SK-N-MC (cell line): ENCODE data around the gene APOBEC3B.
"Not testable (repeated sequence)": the region's sequence is repeated elsewhere in the genome, so short reads cannot be mapped to it uniquely, and the experiment has no call there.

ENCODE experiments used
- DNase-seq: peaks from one replicate; pipeline ENCODE4 v3.0.0-alpha.2; 2011; ENCODE audit warnings: low read depth, low spot score
- H3K27ac ChIP-seq: fragments of 200-600 bp; sonication (generic); 2 replicates; pipeline ENCODE4 v1.5.1; 2016; ENCODE audit warnings: mixed run types
- H3K36me3 ChIP-seq: fragments of 200-600 bp; sonication (generic); 2 replicates; pipeline ENCODE4 v1.6.1; 2017; ENCODE audit warnings: antibody characterized with exemption, low read length, mixed read lengths; ENCODE audit not compliant: insufficient read depth
- H3K4me3 ChIP-seq: fragments of 200-600 bp; sonication (generic); 2 replicates; pipeline ENCODE4 v1.5.1; 2016
- H3K9ac ChIP-seq: fragments of 200-600 bp; sonication (generic); 2 replicates; pipeline ENCODE4 v1.8.0; 2017; ENCODE audit warnings: mixed run types, mixed read lengths; ENCODE audit not compliant: insufficient read length
- H3K9me3 ChIP-seq: fragments of 200-600 bp; sonication (generic); 2 replicates; pipeline ENCODE4 v1.6.1; 2017; ENCODE audit warnings: low read depth, mild to moderate bottlenecking, antibody characterized with exemption, low read length, moderate library complexity, mixed read lengths
- EZH2 ChIP-seq: fragments of 200-600 bp; sonication (generic); IDR thresholded peaks from one replicate; pipeline ENCODE4 v1.6.1; 2017; ENCODE audit warnings: antibody characterized with exemption
- FOXP2 ChIP-seq: optimal IDR thresholded peaks from 2 replicates; pipeline ENCODE3; 2011; ENCODE audit warnings: mild to moderate bottlenecking, moderate library complexity; ENCODE audit not compliant: insufficient read depth; ENCODE audit errors: extremely low read length, control extremely low read depth
- POLR2AphosphoS5 ChIP-seq: IDR thresholded peaks from 2 replicates; pipeline ENCODE4 v1.6.1; 2012; ENCODE audit warnings: mild to moderate bottlenecking, low read depth, low read length, borderline replicate concordance

APOBEC3B gene

DNA sequence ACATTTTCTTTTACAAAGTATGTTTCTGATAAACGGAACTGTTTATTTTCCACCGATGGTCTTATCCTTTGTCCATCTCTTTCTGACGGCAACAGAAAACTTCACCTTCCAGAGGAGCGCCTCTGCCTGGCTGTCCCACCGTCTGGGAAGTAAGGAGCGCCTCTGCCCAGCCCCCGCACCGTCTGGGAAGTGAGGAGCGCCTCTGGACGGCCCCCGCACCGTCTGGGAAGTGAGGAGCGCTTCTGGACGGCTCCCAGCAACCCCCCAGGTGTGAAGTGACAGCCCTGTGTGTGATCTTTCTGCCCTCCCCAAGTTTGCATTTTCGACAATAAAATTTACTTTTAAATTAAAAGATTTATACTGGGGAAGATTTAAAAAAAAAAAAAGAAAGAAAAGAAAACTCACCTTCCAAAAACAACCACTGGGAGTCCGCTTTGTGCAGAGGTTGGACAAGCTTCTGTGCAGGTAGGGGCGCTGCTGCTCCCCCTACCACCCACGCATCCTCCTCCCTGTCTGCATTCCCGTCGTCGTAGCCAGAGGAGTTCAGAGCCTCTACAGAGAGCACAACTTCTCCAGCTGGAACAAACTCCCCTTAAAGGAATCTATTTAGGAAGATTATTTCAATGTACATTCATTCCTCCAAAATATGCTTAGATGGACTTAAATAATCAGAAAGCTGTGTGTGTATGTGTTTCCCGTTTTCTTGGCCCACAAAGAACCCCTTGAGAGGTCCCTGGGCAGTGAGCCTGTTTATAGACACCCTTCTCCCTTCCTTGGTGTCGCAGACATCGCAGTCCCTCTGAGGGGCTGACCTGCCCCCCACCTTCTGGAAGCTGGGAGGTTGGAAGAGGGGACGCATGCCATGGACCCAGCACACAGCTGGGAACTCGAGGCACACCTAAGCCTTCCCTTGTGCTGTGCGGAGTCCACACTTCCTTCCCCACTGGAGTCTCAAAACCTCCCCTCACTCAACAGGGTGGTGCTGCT lies 849 bp upstream of the APOBEC3B start:
- Histone ChIP-seq H3K9me3 (no peaks in the 10 kb centered on the region), H3K4me3 (no peak overlapping the region), H3K27ac (no peak overlapping the region), H3K36me3 (no peaks in the 10 kb centered on the region), H3K9ac (no peak overlapping the region)
- no peak for DNase-seq
- TF ChIP-seq FOXP2 (no peak), POLR2AphosphoS5 (no peak), EZH2 (no peak)

DNA sequence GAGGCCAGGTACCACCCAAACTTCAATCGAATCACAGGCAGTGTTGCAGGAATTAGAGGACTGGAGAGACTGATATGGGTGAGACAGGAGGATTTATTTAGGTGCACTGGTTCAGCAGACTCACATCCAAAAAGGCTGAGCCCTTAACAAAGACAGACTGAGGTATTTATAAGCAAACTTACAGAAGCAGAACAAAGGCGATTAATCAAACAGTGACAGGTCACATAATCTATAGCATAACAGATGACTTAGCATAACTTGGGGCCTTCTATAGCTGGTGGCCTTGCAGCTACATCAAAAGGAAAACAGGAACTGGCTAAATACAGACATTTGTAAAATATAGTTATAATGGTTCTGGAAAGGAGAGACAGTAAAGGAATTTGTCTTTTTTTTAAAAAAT lies 2.1 kb downstream of the APOBEC3B start:
- no peaks in the 10 kb centered on the region for H3K9me3 ChIP-seq
- no peaks in the 10 kb centered on the region for H3K36me3 ChIP-seq
- no peak overlapping the region for H3K4me3 ChIP-seq
- no peak overlapping the region for H3K27ac ChIP-seq
- H3K9ac ChIP-seq: no peak overlapping the region
- no peak for TF ChIP-seq POLR2AphosphoS5
- no peak for TF ChIP-seq FOXP2
- no peak for TF ChIP-seq EZH2
- DNase-seq: no peak

DNA sequence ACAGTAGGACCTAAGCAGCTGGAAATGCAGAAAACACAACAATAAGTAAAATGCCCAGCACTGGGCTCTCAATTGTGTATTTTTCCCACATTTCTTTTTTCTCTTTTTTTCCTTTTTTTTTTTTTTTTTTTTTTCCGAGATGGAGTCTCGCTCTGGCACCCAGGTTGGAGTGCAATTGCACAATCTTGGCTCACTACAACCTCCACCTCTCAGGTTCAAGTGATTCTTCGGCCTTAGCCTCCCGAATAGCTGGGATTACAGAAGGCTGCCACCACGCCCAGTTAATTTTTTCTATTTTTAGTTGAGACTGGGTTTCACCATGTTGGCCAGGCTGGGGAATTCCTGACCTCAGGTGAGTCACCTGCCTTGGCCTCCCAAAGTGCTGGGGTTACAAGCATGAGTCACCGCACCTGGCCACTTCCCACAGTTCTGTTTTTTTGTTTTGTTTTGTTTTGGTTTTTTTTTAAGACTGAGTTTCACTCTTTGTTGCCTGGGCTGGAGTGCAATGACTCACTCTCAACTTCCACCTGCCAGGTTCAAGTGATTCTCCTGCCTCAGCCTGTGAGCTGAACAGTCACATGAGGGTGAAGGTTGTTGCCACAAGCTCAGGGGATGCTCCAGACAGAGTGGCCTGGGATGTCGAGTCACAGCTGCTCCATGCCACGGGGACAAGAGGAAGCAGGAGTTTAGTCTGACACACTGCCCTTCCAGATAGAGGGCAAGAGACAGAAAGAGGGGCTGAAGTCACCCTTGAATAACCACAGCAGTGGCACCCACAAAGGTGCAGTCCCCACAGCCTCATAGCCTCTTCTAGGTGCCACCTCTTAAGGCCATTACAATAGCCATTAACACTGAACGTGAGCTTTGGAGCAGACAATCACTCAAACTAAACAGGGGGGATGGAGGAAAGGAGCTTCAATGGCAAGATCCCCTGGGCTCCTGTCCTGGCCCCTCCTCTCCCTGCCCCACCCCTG lies 2.9 kb downstream of the APOBEC3B start:
- H3K4me3 ChIP-seq, DNase-seq, H3K9ac ChIP-seq, H3K27ac ChIP-seq, H3K9me3 ChIP-seq, H3K36me3 ChIP-seq: not testable (repeated sequence)

DNA sequence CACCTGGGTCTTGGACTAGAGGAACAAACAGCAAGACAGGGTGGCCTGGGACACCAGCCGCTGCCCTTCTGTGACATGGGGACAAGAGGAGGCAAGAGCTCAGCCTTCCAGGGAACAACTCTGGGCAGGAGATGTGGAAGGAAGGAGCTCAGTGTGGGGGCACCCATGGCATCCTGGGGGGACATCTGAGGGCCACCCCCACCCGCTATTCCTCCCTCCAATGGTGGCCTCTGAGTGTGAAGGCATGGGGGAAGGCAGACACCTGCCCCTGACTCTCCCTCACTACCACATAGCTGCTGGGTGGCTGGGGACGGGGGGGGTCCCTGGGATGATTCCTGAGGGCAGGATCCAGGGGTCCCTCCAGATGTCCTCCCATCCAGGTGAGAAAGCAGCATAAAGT lies 4.5 kb downstream of the APOBEC3B start:
- Histone ChIP-seq H3K9ac (no peak overlapping the region), H3K27ac (no peak overlapping the region), H3K4me3 (no peak overlapping the region), H3K36me3 (no peaks in the 10 kb centered on the region), H3K9me3 (no peaks in the 10 kb centered on the region)
- TF ChIP-seq FOXP2 (no peak), EZH2 (no peak), POLR2AphosphoS5 (no peak)
- DNase-seq: no peak

DNA sequence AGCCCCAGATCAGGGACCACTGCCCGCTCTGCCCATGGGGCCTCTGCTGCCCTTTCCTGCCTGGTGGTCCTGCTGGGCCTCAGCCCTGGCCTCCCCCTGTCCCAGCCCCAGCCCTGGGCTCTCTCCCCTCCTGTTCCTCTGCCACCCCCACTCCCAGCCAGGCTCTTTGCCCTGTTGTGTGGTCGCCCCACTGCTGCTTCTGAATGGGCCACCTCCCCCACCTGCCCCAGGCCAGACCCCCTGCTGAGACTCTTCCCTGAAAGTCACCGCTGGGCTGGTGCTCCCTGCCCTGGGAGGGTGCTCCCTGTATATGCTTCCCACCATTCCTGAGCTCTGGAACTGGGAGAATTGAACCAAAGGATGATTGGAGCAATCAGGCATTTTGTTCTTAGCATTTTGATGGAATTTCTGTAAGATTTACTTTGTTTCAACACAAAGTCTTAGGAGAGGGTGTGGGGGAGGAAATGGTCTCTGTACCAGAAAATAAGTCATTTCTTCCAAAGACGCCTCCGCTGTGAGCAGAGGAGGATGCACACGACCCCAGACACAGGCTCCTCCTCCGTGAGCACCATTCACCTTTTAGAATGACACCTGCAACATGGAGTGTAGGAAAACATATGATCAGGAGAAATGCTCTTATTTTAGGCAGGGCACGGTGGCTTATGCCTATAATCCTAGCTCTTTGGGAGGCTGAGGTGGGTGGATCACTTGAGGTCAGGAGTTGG lies 5.2 kb downstream of the APOBEC3B start:
- no peak for TF ChIP-seq POLR2AphosphoS5
- Histone ChIP-seq H3K4me3 (no peak overlapping the region), H3K27ac (no peak overlapping the region), H3K9ac (no peak overlapping the region), H3K36me3 (no peaks in the 10 kb centered on the region), H3K9me3 (no peaks in the 10 kb centered on the region)
- DNase-seq: no peak

DNA sequence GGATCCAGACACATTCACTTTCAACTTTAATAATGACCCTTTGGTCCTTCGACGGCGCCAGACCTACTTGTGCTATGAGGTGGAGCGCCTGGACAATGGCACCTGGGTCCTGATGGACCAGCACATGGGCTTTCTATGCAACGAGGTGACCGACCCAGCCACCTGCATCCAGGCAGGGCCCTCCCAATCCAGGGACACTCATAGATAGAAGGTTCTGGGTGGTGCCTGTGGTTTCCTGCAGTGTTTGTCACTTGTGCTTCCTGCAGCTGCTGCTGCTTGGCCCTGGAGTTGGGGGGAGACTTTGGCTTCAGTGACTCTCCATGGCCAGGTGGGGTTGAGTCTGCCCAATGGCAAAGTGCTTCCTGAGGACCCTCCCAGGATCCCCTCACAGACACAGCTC lies 7.3 kb downstream of the APOBEC3B start:
- Histone ChIP-seq H3K4me3 (no peak overlapping the region), H3K9me3 (no peaks in the 10 kb centered on the region), H3K36me3 (no peaks in the 10 kb centered on the region), H3K9ac (no peak overlapping the region), H3K27ac (no peak overlapping the region)
- TF ChIP-seq FOXP2 (no peak), EZH2 (no peak), POLR2AphosphoS5 (no peak)
- DNase-seq: no peak

DNA sequence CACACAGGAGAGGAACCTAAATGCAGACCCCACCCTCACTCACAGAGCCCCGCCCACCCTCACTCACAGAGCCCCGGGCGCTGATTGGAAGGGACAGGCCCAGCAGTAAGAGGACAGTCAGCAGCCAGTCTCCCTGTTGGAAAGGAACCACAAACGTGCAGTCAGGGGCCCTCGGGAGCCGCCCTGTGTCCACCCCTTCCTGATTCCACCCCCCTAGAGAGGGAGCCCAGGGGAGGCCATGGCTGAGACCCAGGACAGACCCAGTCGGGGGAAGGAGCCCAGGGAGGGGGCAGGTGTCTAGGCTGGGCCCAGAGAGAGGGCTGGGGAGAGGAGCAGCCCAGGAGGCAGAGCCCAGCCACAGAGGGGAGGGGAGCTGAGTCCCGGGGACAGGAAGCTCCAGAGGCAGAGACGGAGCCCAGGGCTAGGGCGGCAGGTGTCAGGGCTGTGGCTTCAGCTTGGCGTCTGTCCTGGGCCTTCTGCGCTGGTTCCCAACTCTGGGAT lies 10.8 kb downstream of the APOBEC3B start:
- DNase-seq, H3K4me3 ChIP-seq, H3K36me3 ChIP-seq, H3K27ac ChIP-seq, H3K9ac ChIP-seq, H3K9me3 ChIP-seq: not testable (repeated sequence)

DNA sequence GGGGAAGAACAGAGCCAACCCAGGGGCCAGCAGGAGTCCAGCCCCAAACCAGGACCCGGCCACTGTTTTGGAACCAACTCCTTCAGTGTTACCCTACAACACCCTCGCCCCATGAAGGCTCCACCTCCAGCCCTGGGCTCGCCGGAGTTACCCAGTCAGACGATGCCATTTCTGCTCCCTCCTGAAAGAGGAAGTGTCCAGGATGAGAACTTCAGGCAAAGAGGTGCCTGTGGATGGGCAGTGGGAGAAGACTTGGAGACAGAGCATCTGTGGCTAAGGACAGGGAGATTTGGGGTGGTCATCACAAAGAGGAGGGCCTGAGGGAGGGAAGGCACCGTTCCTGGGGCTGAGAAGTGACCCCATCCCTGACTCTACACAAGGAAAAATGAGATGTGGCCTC lies 14.0 kb downstream of the APOBEC3B start:
- no peak overlapping the region for H3K27ac ChIP-seq
- DNase-seq: no peak

More for the DNA sequence above, 14.0 kb downstream of the APOBEC3B start:
- Histone ChIP-seq H3K9ac (no peak overlapping the region), H3K36me3 (no peaks in the 10 kb centered on the region), H3K4me3 (no peak overlapping the region), H3K9me3 (no peaks in the 10 kb centered on the region)
- TF ChIP-seq EZH2 (no peak), FOXP2 (no peak)
